Embryonic facial prominence (tissue), 1 donor: Measurements from ENCODE around the gene ACE.
A peak's percentile ranks its signal among the peaks of the same experiment; 100 is the strongest.
"Not testable (repeated sequence)": the region's sequence is repeated elsewhere in the genome, so short reads cannot be mapped to it uniquely, and the experiment has no call there.

Experiments used
- DNase-seq: peaks from one replicate; pipeline ENCODE4 v3.0.0-alpha.2; 2016; ENCODE audit errors: extremely low spot score

Gene ACE

DNA sequence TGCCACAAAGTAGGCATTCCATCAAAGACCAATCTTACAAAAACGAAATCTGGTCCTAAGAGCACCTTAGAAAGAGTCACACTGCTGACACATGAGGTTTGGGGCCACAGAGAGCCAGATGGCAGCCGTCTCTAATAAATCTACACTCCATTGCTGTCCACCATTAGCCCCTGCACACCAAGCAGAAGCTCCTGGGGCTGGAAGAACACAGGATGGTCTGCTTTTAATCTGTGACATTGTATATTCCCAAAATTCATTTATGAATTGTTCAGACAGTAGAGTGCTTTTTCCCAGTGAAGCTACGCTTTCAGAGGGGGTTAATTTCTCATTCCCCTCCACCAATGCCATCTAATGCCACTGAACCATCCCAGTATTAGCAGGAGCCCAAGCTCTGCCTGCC lies 32.4 kb upstream of the ACE start:
- DNase-seq, result no peak

- no peak for DNase-seq
Measured at GRCh38 chr17:63445065-63445464, 31.8 kb upstream of the ACE start.

DNA sequence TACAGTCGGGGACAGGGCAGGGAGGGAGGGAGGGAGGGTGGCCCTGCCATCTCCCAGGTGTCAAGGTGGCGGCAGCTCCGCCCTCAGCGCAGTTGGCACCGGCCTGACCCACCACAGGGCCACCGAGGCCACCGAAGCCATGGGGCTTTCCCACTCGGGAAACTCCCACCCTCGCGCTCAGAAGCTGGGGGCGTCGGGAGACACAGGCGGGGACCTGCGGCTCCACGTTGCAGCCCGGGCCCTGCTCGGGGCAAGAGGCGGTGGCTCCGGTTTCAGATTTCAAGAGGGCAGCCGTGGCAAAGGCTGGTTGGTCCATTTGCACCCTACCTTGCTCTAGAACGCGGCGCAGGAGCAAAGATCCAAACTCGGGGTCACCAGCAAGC lies 31.3 kb upstream of the ACE start:
- DNase-seq, result no peak

- DNase-seq, result peak; percentile 37
Measured at GRCh38 chr17:63445954-63446752, 30.7 kb upstream of the ACE start, which contains the start of gene CYB561. TSS of gene CYB561 (minus strand) at chr17:63446306. CDS start at chr17:63437547, 8,759 bp downstream.

GRCh38 chr17:63446753-63447470 lies 29.9 kb upstream of the ACE start:
- no peak for DNase-seq

GRCh38 chr17:63447471-63448009 lies 29.3 kb upstream of the ACE start:
- DNase-seq, result no peak

DNA sequence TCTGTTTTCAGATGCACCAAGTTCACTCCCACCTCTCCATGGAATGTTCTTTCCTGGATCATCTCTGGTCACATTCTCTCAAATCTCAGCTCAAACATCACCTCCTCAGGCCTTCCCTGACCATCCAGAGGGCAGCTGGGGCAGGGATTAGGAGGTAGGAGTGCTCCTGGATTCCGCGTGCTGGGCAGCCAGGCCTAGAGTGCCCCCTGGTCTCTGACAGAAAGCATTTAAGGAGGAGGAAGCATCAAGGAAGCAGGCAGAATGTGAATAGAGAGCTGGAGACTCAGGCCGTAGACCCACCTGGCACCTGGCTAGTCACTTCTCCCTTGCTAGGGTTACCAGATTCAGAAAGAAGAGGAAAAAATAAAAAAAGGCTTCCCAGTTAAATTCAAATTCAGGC lies 28.2 kb upstream of the ACE start:
- no peak for DNase-seq

GRCh38 chr17:63450551-63450950 lies 26.3 kb upstream of the ACE start:
- no peak for DNase-seq

- DNase-seq, result no peak
Measured at GRCh38 chr17:63451150-63451549, 25.7 kb upstream of the ACE start.

- no peak for DNase-seq
Measured at GRCh38 chr17:63452046-63452961, 24.6 kb upstream of the ACE start.

DNA sequence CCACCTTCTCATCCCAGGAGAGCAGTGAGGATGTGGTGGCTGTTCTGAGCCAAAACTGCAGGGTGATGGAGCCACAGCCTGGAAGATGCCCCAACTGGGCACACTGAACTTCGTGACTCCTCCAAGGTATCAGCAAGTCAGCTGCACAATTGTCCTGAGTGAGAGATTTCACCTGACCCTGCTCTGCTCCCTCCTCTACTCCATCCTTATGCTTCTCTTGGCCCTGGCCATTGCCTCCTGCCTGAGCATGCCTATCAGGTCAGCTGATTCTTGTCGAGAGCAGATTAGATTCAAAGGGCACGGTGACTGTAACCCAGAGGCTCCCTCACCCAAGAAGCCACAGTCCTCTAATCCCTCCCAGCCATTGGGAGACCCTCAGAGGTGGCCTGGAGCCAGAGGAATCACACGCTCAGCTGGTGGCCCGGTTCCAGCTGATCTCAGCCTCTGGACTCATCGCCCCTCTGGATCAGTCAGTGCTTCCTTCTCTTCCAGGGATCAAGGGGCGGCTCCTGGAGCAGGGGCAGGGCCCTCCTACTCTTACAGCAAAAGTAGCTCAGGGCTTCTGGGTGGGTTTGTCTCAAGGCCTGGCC lies 23.8 kb upstream of the ACE start:
- no peak for DNase-seq

DNA sequence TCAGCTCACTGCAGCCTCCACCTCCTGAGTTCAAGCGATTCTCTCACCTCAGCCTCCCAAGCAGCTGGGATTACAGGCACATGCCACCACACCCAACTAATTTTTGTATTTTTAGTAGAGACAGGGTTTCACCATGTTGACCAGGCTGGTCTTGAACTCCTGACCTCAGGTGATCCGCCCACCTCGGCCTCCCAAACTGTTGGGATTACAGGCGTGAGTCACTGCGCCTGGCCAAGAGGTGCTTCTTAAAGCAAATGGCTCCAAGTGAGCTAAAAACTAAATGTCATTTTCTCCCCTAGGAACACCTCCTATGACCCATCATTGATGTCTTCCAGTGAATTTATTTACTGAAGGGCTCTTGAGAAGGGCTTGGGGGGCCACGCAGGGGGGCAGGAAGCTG lies 22.5 kb upstream of the ACE start:
- not testable (repeated sequence) for DNase-seq

GRCh38 chr17:63454915-63455314 lies 21.9 kb upstream of the ACE start:
- no peak for DNase-seq

DNA sequence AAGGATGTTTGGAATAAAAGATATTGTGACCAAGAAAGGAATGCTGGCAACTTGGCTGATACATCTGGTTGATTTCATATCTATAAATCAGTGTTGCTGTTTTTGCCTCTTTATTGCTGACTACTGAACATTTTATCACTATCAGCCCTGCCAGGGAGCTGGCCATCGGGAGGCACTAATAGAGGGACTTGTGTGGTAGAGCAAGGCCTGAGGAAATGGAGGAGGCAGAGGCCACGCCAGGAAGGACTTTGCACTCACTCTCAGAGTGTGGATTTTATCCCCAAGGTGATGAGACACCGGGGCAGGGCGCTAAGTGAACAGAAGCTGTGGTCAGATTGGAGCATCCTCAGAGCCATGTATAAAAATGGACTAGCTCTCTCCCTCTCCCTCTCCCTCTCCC lies 21.4 kb upstream of the ACE start:
- DNase-seq, result no peak

DNA sequence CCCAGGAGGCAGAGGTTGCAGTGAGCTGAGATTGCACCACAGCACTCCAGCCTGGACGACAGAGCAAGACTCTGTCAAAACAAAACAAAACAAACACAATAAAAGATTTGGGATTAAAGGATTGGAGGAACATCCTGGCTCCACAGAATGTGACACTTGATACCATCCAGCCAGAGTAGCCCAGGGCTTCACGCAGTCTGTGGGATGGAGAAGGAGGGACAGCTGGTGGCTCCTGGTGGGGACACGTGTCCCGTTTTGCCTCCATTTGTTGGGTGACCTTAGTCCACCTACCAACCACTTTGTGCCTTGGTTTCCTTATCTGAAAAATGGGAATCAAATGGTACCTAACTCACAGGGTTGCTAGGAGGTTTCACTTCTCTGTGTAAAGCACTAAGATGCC lies 18.4 kb upstream of the ACE start:
- DNase-seq, result no peak

GRCh38 chr17:63460018-63460417 lies 16.8 kb upstream of the ACE start:
- DNase-seq, result no peak

GRCh38 chr17:63463771-63464170 lies 13.1 kb upstream of the ACE start:
- DNase-seq, result no peak

- no peak for DNase-seq
Measured at GRCh38 chr17:63464691-63465236, 12.1 kb upstream of the ACE start.

GRCh38 chr17:63468099-63468498 lies 8.8 kb upstream of the ACE start:
- not testable (repeated sequence) for DNase-seq

DNA sequence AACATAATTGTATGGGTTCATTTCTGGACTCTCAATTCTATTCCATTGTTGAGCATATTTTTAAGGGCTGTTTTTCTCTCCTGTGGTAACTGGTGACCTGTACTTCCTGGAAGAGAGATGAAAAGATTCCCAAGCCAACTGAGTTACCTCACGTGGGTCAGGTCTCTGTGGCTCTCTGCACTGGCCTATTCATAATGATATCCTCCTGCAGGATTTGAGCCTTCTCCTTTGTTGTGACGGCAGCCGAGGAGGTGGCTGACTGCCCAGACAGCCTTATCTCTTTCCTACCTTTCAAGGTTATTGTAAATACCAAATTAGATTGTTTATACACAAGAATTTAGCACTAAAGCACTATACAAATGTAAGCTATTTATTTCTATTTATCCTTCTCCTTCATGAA lies 2.7 kb upstream of the ACE start:
- DNase-seq, result no peak
